Measurements from ENCODE around the gene DDX3X.
"Not testable (repeated sequence)": the region's sequence is repeated elsewhere in the genome, so short reads cannot be mapped to it uniquely, and the experiment has no call there.

DDX3X gene

GRCh38 chrX:41377624-41378023 lies 43.7 kb downstream of the DDX3X start:
- peak; percentile 28 to 35 for DNase-seq

DNA sequence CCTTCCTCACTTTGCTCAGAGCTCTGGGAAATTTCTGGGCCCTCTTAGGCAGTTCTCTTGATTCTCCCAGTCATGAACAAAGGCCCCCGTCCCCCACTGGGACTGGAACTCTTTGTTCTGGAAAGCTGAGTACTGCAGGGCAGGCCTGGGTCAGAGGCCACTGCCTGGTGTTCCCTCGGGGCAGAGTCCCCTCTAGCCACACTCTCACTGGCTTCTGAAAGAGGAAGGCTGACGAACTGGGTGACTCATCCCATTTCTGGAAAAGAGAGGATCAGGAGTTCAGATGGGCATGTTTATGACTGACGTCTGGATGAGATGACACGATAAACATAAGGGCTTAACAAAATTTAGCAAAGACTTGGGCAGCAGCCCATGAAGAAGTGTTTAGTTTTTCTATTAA lies 47.7 kb downstream of the DDX3X start:
- no peak for DNase-seq

- peak in 1 of 2 experiments; percentile 5 for DNase-seq
Measured at GRCh38 chrX:41382714-41383645, 49.0 kb downstream of the DDX3X start.

DNA sequence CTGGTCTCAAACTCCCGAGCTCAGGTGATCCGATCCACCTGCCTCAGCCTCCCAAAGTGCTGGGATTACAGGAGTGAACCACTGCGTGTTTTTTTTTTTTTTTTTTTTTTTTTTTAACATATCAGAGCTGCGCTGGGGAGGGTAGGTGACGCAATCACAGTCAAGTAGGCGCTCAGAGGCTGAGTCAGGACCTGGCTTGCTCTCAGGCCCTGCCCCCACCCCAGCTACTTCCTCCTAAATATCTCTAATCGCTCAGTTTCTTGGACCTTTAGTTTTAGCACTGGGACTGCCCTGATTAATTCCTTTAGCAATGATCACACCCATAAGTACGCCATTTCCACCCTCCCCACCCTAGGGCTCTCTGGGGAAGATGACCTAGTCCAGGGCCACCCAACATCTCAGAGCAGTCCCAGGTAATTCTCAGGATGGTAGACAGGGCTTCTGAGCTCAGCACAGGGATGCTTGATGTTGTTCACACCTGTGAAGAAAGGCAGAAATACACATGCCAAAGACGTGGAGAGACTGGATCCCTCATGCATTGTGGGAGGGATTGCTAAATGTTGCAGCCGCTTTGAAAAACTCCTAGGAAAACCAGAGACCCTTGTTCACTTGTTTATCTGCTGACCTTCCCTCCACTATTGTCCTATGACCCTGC lies 50.2 kb downstream of the DDX3X start:
- DNase-seq = peak; percentile 57 to 68

DNA sequence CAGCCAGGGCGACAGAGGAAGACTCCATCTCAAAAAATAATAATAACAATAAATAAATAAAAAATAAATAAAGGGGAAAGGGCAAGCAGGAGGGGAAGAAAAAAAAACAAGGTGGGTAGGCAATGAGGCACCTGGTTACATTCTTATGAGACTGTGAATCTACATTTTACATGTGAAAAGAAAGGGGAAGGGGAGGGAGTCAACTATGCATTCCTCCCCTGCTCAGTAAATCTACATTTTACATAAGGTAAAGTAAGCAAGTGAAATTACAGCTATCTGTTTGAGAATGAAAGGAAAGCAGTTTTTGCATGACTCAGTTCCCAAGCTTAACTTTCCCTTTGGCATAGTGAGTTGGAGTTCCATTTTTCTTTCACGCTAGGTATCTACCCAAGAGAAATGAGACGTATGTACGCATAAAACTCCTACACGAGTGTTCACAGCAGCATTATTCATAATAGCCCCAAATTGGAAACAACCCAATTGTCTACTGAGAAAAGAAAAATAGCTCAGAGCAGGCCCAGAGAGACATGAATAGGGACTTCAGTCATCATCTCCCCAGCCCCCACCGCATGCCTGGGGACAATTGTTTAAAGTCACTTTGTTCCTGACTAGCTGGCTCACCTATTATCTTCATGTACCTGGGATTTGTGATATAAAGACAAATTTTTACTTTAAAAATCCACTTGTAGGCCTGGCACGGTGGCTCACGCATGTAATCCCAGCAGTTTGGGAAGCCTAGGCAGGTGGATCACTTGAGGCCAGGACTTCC lies 52.4 kb downstream of the DDX3X start:
- peak; percentile 20 to 28 for DNase-seq

DNA sequence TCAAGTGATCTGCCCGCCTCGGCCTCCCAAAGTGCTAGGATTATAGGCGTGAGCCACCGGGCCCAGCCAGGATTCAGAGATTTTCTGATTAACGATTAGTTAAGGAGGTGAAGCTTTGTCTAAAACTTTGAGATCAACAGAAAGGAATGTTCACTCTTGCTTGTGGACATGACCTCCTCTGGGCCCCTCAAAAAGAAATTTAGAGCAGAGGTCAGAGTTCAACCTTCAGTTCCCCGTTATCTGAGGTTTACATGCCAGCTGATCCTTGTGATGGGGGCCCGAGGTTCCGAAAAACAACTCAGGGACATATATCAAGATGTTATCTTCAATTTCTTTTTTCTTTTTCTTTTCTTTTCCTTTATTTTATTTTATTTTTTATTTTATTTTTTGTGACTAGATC lies 54.6 kb downstream of the DDX3X start:
- DNase-seq = no peak

GRCh38 chrX:41389311-41389888 lies 55.4 kb downstream of the DDX3X start:
- no peak for DNase-seq

- not testable (repeated sequence) for DNase-seq
Measured at GRCh38 chrX:41390576-41390975, 56.6 kb downstream of the DDX3X start.

DNA sequence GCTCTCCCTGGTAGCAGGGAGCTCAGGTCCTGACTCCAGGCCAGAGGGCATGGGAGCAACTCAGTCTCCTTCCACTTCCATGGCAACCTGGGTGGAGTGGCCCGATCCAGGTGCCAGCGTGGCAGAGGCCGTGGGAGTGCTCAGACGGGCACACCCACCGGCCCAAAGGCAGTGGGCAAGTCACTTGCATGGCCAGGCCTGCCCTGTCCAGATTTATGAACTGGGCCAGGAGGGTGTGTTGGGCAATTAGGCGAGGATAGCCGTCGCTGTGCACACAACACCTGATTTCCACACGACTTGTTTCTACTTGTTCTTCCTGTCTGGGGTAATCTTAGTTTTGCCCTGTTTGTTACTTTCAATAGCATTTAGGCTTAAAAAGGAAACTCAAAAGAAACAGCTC lies 57.6 kb downstream of the DDX3X start:
- DNase-seq = no peak

GRCh38 chrX:41394293-41394692 lies 60.3 kb downstream of the DDX3X start:
- DNase-seq = no peak

- DNase-seq = no peak
Measured at GRCh38 chrX:41397219-41397618, 63.3 kb downstream of the DDX3X start.

GRCh38 chrX:41397768-41398167 lies 63.8 kb downstream of the DDX3X start:
- DNase-seq = no peak

GRCh38 chrX:41402556-41402955 lies 68.6 kb downstream of the DDX3X start:
- DNase-seq = not testable (repeated sequence)

DNA sequence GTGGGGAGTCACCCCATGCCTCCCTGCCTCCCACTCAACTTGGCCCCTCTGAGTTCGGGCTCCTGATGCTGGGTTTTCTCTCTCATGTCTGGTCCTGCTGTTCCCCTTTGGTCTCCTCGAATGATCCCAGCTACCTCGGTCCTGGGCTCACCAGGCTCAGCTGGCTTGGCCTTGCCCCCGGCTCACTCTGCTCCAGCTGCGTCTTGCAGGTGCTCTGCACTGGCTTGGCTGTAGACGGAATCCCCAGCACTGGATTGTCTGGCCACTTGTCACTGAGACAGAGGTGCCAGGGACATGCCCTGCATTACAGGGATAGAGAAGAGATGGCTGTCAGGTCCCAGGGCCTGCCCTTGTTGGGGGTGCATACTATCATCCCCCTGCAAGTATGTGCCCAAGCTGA lies 71.6 kb downstream of the DDX3X start:
- no peak for DNase-seq

DNA sequence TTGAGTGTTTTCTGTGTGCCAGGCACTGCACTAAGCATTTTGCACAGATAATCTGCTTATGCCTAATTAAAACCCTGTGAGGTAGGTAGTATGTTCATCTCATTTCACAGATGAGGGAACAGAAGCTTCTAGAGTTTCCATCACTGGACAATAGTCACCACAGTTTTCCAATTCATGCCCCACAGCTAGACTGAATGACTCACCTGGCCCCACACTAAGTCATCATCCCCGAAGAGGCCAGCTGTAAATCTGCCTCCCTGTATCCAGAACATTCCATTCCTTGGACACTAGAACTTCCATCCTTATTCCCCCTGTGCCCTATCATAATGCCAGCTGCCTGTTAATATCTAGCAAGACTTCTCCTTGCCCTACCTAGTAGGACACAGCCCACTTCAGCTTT lies 72.2 kb downstream of the DDX3X start:
- DNase-seq = no peak

GRCh38 chrX:41407816-41408215 lies 73.9 kb downstream of the DDX3X start:
- no peak for DNase-seq

GRCh38 chrX:41408576-41408975 lies 74.6 kb downstream of the DDX3X start:
- DNase-seq = no peak

DNA sequence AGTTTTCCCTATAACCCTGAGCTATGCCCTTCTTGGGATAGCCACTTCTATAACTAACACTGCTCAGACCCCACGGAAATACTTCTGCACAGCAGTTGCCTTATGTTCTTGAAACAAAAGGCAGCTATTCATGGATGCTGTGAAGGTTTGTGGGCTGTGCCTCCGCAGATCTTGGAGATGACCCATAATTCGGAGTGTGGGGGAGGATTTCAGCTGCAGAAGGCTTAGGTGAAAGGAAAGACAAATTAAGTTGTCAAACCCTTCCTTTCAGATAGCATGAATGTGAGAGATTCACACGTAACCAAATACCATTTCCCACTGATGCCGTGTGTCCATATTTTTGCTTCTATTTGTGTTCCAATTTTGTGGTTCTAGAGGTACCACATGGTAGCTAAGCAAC lies 75.0 kb downstream of the DDX3X start:
- DNase-seq = no peak

DNA sequence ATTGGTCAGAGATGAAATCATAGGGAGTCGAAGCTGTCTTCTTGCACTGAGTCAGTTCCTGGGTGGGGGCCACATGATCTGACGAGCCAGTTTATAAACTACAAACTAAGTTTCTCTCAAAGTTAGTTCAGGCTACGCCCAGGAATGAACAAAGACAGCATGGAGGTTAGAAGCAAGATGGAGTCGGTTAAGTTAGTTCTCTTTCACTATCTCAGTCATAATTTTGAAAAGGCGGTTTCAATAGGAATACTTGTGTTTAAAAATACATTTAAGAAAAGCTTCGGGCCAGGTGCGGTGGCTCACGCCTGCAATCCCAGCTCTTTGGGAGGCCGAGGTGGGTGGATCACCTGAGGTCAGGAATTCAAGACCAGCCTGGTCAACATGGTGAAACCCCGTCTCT lies 77.3 kb downstream of the DDX3X start:
- not testable (repeated sequence) for DNase-seq

- DNase-seq = no peak
Measured at GRCh38 chrX:41412261-41413081, 78.5 kb downstream of the DDX3X start.

Measured in activated CD4-positive, alpha-beta T cell treated with anti-CD3 and anti-CD28 coated beads, Interleukin-2, amount 50 U/mL, for 48 hours (primary cell).